GM21423 (cell line): ENCODE results near the gene RPLP2.

Experiments used
- ATAC-seq: cut with Tn5 transposase; IDR thresholded peaks from one replicate; pipeline ENCODE4 v1.9.1; 2021; ENCODE audit warnings: mild to moderate bottlenecking, moderate library complexity; ENCODE audit not compliant: unreplicated experiment

RPLP2 gene

GRCh38 chr11:821512-822371, 12.0 kb downstream of the RPLP2 start:
- no peak for ATAC-seq

GRCh38 chr11:823441-824291, 13.9 kb downstream of the RPLP2 start:
- no peak for ATAC-seq

- no peak for ATAC-seq
Measured at GRCh38 chr11:824292-824880, 14.6 kb downstream of the RPLP2 start.

GRCh38 chr11:824942-825341, 15.2 kb downstream of the RPLP2 start:
- no peak for ATAC-seq

GRCh38 chr11:825366-826226, 15.8 kb downstream of the RPLP2 start:
- ATAC-seq, result no peak

GRCh38 chr11:826227-826621, 16.5 kb downstream of the RPLP2 start:
- no peak for ATAC-seq

- ATAC-seq, result no peak
Measured at GRCh38 chr11:826836-827145, 17.0 kb downstream of the RPLP2 start.

- no peak for ATAC-seq
Measured at GRCh38 chr11:827146-827896, 17.6 kb downstream of the RPLP2 start.

GRCh38 chr11:827897-828192, 18.1 kb downstream of the RPLP2 start, which contains the start of gene CRACR2B:
Gene CRACR2B, plus strand, starts transcription at chr11:827919. Its CDS starts 689 bp downstream, at chr11:828608.
- ATAC-seq, result no peak

GRCh38 chr11:828506-829175, 18.9 kb downstream of the RPLP2 start:
- no peak for ATAC-seq

- no peak for ATAC-seq
Measured at GRCh38 chr11:829176-829846, 19.5 kb downstream of the RPLP2 start.

GRCh38 chr11:829847-830294, 20.1 kb downstream of the RPLP2 start:
- ATAC-seq, result no peak

GRCh38 chr11:830295-831117, 20.7 kb downstream of the RPLP2 start:
- no peak for ATAC-seq

GRCh38 chr11:831118-831864, 21.5 kb downstream of the RPLP2 start:
- no peak for ATAC-seq

- no peak for ATAC-seq
Measured at GRCh38 chr11:831961-832528, 22.3 kb downstream of the RPLP2 start.

GRCh38 chr11:832529-833113, 22.9 kb downstream of the RPLP2 start, which contains the start of gene CD151:
Gene CD151, plus strand, starts transcription at chr11:832952. Its CDS starts 3,118 bp downstream, at chr11:836070.
- no peak for ATAC-seq
